ENCODE results near the gene CD37. TPM values are rescaled to one million over a fixed set of nuclear protein-coding genes. Genes with fewer than 3 reads are reported as not detected.

The CD37 gene
- total and polyA plus RNA-seq, 12 donors, result 0.61 to 27.1 (median 14.6) TPM

GRCh38 chr19:49339301-49340068 is 4.3 kb downstream of the CD37 start:
- H3K27me3 ChIP-seq, result no peaks in the 10 kb centered on the region
- H3K4me3 ChIP-seq, result peak overlapping the region in 2 of 4 donors; percentile 26 to 58
- no peaks in the 10 kb centered on the region for H3K9me3 ChIP-seq (replicated peaks in 1 of 3)
- peak; percentile 87 to 95 (median 93) for DNase-seq
- peak overlapping the region in 4 of 5 donors; percentile 65 to 93 (median 84) for H3K27ac ChIP-seq
- WGBS, 4 donors, result 8 to 31% (median 16%) methylated on average over 9 to 47 of the region's 47 CpGs
- TF ChIP-seq CTCF (IDR thresholded peaks at IDR 0.05) (peak in 1 of 6 experiments; percentile 4), POLR2A (IDR thresholded peaks at IDR 0.05) (peak in 1 of 2 donors; percentile 56)
- intact Hi-C loops (cut with DNase I), result no loop called here
- peaks cover 6 to 13% of the 10 kb centered on the region in 2 donors for H3K4me1 ChIP-seq (replicated peaks in 1 of 2)
- peaks cover 0 to 7% of the 10 kb centered on the region in 2 donors for H3K36me3 ChIP-seq (replicated peaks in 1 of 2)

- TF ChIP-seq POLR2A (IDR thresholded peaks at IDR 0.05) (no peak), CTCF (IDR thresholded peaks at IDR 0.05) (no peak)
- Histone ChIP-seq H3K4me3 (peak overlapping the region in 1 of 4 donors; percentile 58), H3K4me1 (replicated peaks in 1 of 2) (peaks cover 6 to 13% of the 10 kb centered on the region in 2 donors), H3K9me3 (replicated peaks in 1 of 3) (no peaks in the 10 kb centered on the region), H3K27me3 (no peaks in the 10 kb centered on the region), H3K36me3 (replicated peaks in 1 of 2) (peaks cover 0 to 13% of the 10 kb centered on the region in 2 donors), H3K27ac (peak overlapping the region in 4 of 5 donors; percentile 65 to 93 (median 84))
- intact Hi-C loops (cut with DNase I), result no loop called here
- 17 to 37% (median 25%) methylated on average over 36 of the region's 36 CpGs for WGBS, 4 donors
- DNase-seq, result peak; percentile 65 to 80 (median 74)
Observed at GRCh38 chr19:49340069-49340864, 5.1 kb downstream of the CD37 start.

GRCh38 chr19:49340865-49341718 is 5.9 kb downstream of the CD37 start:
- peak in 1 of 7 donors; percentile 15 for DNase-seq
- 86 to 91% (median 90%) methylated on average over 10 to 11 of the region's 11 CpGs for WGBS, 4 donors
- H3K27ac ChIP-seq, result peak overlapping the region in 2 of 5 donors; percentile 82 to 87
- peaks cover 0 to 20% of the 10 kb centered on the region in 2 donors for H3K36me3 ChIP-seq (replicated peaks in 1 of 2)
- TF ChIP-seq CTCF (IDR thresholded peaks at IDR 0.05) (no peak), POLR2A (IDR thresholded peaks at IDR 0.05) (no peak)
- peaks cover 6 to 13% of the 10 kb centered on the region in 2 donors for H3K4me1 ChIP-seq (replicated peaks in 1 of 2)
- intact Hi-C loops (cut with DNase I), result no loop called here
- no peaks in the 10 kb centered on the region for H3K27me3 ChIP-seq
- H3K4me3 ChIP-seq, result no peak overlapping the region
- no peaks in the 10 kb centered on the region for H3K9me3 ChIP-seq (replicated peaks in 1 of 3)

All from adrenal gland (tissue), 12 donors.